B cell (primary cell): Measurements from ENCODE around the gene DCLK1. TPM values are rescaled to one million over a fixed set of nuclear protein-coding genes. Genes with fewer than 3 reads are reported as not detected.

Experiments used
- ATAC-seq: fragments of 200-7000 bp; cut with Tn5 transposase; one replicate; pipeline ENCODE4 v1.10.0; 2021; ENCODE audit warnings: low read depth, mild to moderate bottlenecking, moderate number of reproducible peaks, moderate library complexity
- CTCF ChIA-PET: fragments of 350-600 bp; sonication (Branson Sonifier 250); formaldehyde crosslinking; loops from one replicate; lab custom pipeline; 2021; ENCODE audit warnings: antibody characterized with exemption, inconsistent platforms; lab: Charles Lee
- POLR2A ChIA-PET: fragments of 350-600 bp; sonication (Branson Sonifier 250); formaldehyde crosslinking; loops from one replicate; lab custom pipeline; 2021; ENCODE audit warnings: antibody characterized with exemption; lab: Charles Lee
- DNase-seq: peaks from one replicate; pipeline ENCODE4 v3.0.0; 2013
- H2AFZ ChIP-seq: 2 replicates; pipeline ENCODE4 v1.6.1; 2012; ENCODE audit warnings: mild to moderate bottlenecking, low read depth, low read length; ENCODE audit not compliant: insufficient read depth, poor library complexity, severe bottlenecking
- H3K27ac ChIP-seq, 2 donors: 1 replicate in 1 of 2; 2 replicates in 1 of 2; pipeline ENCODE4 v1.5.1; 2012 to 2013; ENCODE audit warnings: low read length in 2 of 2, mild to moderate bottlenecking in 2 of 2, moderate library complexity in 1 of 2
- H3K27me3 ChIP-seq, 4 experiments: fragments of 200-600 bp in 1 of 4; sonication (generic) in 1 of 4; replicated peaks in 1 of 4; 1 replicate in 2 of 4; 2 replicates in 2 of 4; pipeline versions ENCODE4 v1.6.1 to v1.7.0; 2013 to 2016; ENCODE audit warnings: low read length in 3 of 4, mild to moderate bottlenecking in 2 of 4, mixed read lengths in 1 of 4, moderate library complexity in 1 of 4; ENCODE audit not compliant: insufficient read depth in 4 of 4, control insufficient read depth in 3 of 4; ENCODE audit errors: control extremely low read depth in 1 of 4
- H3K36me3 ChIP-seq, 2 experiments: replicated peaks in 1 of 2; 1 replicate in 1 of 2; 2 replicates in 1 of 2; pipeline versions ENCODE4 v1.6.1 to v1.7.1; 2013; ENCODE audit warnings: low read length in 1 of 2; ENCODE audit not compliant: insufficient read depth in 2 of 2, control insufficient read depth in 1 of 2; ENCODE audit errors: control extremely low read depth in 1 of 2, extremely low read depth in 1 of 2
- H3K4me1 ChIP-seq, 2 donors: fragments of 200-600 bp in 1 of 2; sonication (generic) in 1 of 2; 1 replicate in 1 of 2; 2 replicates in 1 of 2; pipeline versions ENCODE4 v1.5.1 to v1.6.1; 2013 to 2017; ENCODE audit warnings: low read length in 2 of 2; ENCODE audit not compliant: control insufficient read depth in 2 of 2, insufficient read depth in 2 of 2
- H3K4me2 ChIP-seq: replicated peaks from 2 replicates; pipeline ENCODE3; 2012; ENCODE audit warnings: mild to moderate bottlenecking, low read depth, low read length; ENCODE audit not compliant: poor library complexity, severe bottlenecking
- H3K4me3 ChIP-seq, 5 experiments: fragments of 200-600 bp in 1 of 5; sonication (generic) in 1 of 5; 1 replicate in 3 of 5; 2 replicates in 2 of 5; pipeline versions ENCODE4 v1.5.1 to v1.7.0; 2011 to 2016; ENCODE audit warnings: low read length in 4 of 5, mild to moderate bottlenecking in 4 of 5, low read depth in 2 of 5, control low read depth in 1 of 5, moderate library complexity in 1 of 5; ENCODE audit not compliant: insufficient read depth in 1 of 5; ENCODE audit errors: control extremely low read depth in 1 of 5, extremely low read depth in 1 of 5
- H3K79me2 ChIP-seq: fragments of 200-600 bp; sonication (generic); one replicate; pipeline ENCODE4 v1.6.0; 2016; ENCODE audit warnings: low read length; ENCODE audit not compliant: control insufficient read depth, insufficient read depth
- H3K9ac ChIP-seq: fragments of 200-600 bp; sonication (generic); 2 replicates; pipeline ENCODE4 v1.6.1; 2017; ENCODE audit warnings: mild to moderate bottlenecking, low read length, moderate library complexity
- H3K9me3 ChIP-seq, 3 donors: one replicate each; pipeline versions ENCODE4 v1.6.1 to v1.7.1; 2013; ENCODE audit warnings: low read length in 2 of 3; ENCODE audit not compliant: control insufficient read depth in 2 of 3, insufficient read depth in 1 of 3; ENCODE audit errors: control extremely low read depth in 1 of 3
- H4K20me1 ChIP-seq: 2 replicates; pipeline ENCODE4 v1.6.0; 2012; ENCODE audit warnings: mild to moderate bottlenecking, low read length; ENCODE audit not compliant: insufficient read depth, control insufficient read depth, poor library complexity, severe bottlenecking
- H3K27ac Mint-ChIP-seq: one replicate; pipeline ENCODE4 v1.8.0; 2021; ENCODE audit warnings: mixed read lengths
- H3K27me3 Mint-ChIP-seq: one replicate; pipeline ENCODE4 v1.8.0; 2021; ENCODE audit warnings: mixed read lengths
- H3K4me1 Mint-ChIP-seq: one replicate; pipeline ENCODE4 v1.8.0; 2021; ENCODE audit warnings: mixed read lengths
- H3K4me3 Mint-ChIP-seq: one replicate; pipeline ENCODE4 v1.8.0; 2021; ENCODE audit warnings: mixed read lengths
- H3K9me3 Mint-ChIP-seq: one replicate; pipeline ENCODE4 v1.8.0; 2022; ENCODE audit warnings: mixed read lengths; ENCODE audit not compliant: insufficient read depth
- EZH2 ChIP-seq: IDR thresholded peaks from 2 replicates; pipeline ENCODE4 v1.6.1; 2012; ENCODE audit warnings: borderline replicate concordance, low read depth, mild to moderate bottlenecking, moderate library complexity, low read length; ENCODE audit not compliant: insufficient read depth, poor library complexity, severe bottlenecking
- WGBS: methylation state at CpG from one replicate; pipeline ENCODE4 v1.1.5; 2013; ENCODE audit warnings: missing lambda C conversion rate; ENCODE audit not compliant: insufficient coverage; 5-methylcytosine and 5-hydroxymethylcytosine counted together
- intact Hi-C: fragments of 100-400 bp; cut with micrococcal nuclease; formaldehyde crosslinking; loops from one replicate; pipeline ENCODE4 v1.10.0; 2022
- polyA plus RNA-seq: library from polyadenylated mRNA; depleted of rRNA; stranded (reverse); fragments of >200 nt; gene quantifications from 2 replicates; pipeline ENCODE4 v1.2.3, GENCODE V29; 2012
- total RNA-seq, 2 donors: library from RNA; stranded (reverse); fragments of 120-200 nt in 1 of 2; gene quantifications; 1 replicate in 1 of 2; 2 replicates in 1 of 2; pipeline versions ENCODE4 v1.2.3 to v1.2.4, GENCODE V29; 2013 to 2022
- TF ChIP-seq, protein P1 (sequence below): fragments of 200-600 bp; IDR thresholded peaks from one replicate; pipeline ENCODE4 v1.8.0; 2022; ENCODE audit warnings: antibody characterized with exemption, mild to moderate bottlenecking

DCLK1 gene
- total and polyA plus RNA-seq, 2 donors (not counting 1 experiment from before 2014, with no cell fraction given) = not detected

GRCh38 chr13:36130193-36130551, 1.0 kb downstream of the DCLK1 start:
- CTCF ChIA-PET = no interaction called here
- H3K27me3 ChIP-seq = peaks cover 0 to 28% (median 2%) of the 10 kb centered on the region in 4 experiments
- H2AFZ ChIP-seq = no peak overlapping the region
- no peaks in the 10 kb centered on the region for H3K9me3 Mint-ChIP-seq
- H3K4me1 ChIP-seq = no peaks in the 10 kb centered on the region
- POLR2A ChIA-PET = no interaction called here
- H3K4me2 ChIP-seq = no peak overlapping the region
- H3K79me2 ChIP-seq = no peaks in the 10 kb centered on the region
- no peak overlapping the region for H3K4me3 Mint-ChIP-seq
- TF ChIP-seq EZH2 = no peak
- H3K27ac Mint-ChIP-seq = no peak overlapping the region
- H3K27me3 Mint-ChIP-seq = peaks cover 27% of the 10 kb centered on the region
- H4K20me1 ChIP-seq = no peaks in the 10 kb centered on the region
- WGBS = 18% methylated on average over 12 of the region's 13 CpGs
- ATAC-seq = no peak
- H3K9ac ChIP-seq = no peak overlapping the region
- no peak overlapping the region for H3K27ac ChIP-seq
- H3K4me1 Mint-ChIP-seq = no peaks in the 10 kb centered on the region
- H3K36me3 ChIP-seq = no peaks in the 10 kb centered on the region
- intact Hi-C loops = no loop called here
- no peak overlapping the region for H3K4me3 ChIP-seq
- H3K9me3 ChIP-seq = peaks cover 0 to 7% (median 1%) of the 10 kb centered on the region in 3 donors
- DNase-seq = no peak

GRCh38 chr13:36129539-36129938, 1.6 kb downstream of the DCLK1 start:
- H3K4me2 ChIP-seq = no peak overlapping the region
- H3K27ac ChIP-seq = no peak overlapping the region
- TF ChIP-seq EZH2 = no peak
- TF ChIP-seq, protein P1, sequence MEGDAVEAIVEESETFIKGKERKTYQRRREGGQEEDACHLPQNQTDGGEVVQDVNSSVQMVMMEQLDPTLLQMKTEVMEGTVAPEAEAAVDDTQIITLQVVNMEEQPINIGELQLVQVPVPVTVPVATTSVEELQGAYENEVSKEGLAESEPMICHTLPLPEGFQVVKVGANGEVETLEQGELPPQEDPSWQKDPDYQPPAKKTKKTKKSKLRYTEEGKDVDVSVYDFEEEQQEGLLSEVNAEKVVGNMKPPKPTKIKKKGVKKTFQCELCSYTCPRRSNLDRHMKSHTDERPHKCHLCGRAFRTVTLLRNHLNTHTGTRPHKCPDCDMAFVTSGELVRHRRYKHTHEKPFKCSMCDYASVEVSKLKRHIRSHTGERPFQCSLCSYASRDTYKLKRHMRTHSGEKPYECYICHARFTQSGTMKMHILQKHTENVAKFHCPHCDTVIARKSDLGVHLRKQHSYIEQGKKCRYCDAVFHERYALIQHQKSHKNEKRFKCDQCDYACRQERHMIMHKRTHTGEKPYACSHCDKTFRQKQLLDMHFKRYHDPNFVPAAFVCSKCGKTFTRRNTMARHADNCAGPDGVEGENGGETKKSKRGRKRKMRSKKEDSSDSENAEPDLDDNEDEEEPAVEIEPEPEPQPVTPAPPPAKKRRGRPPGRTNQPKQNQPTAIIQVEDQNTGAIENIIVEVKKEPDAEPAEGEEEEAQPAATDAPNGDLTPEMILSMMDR = no peak
- H3K4me1 Mint-ChIP-seq = no peaks in the 10 kb centered on the region
- POLR2A ChIA-PET = no interaction called here
- no peaks in the 10 kb centered on the region for H3K4me1 ChIP-seq
- CTCF ChIA-PET = no interaction called here
- DNase-seq (no peak), ATAC-seq (no peak)
- no peak overlapping the region for H2AFZ ChIP-seq
- H3K9me3 Mint-ChIP-seq = no peaks in the 10 kb centered on the region
- H3K79me2 ChIP-seq = no peaks in the 10 kb centered on the region
- no peak overlapping the region for H3K27ac Mint-ChIP-seq
- WGBS = 74% methylated on average over 4 of the region's 4 CpGs
- H3K36me3 ChIP-seq = no peaks in the 10 kb centered on the region
- H4K20me1 ChIP-seq = no peaks in the 10 kb centered on the region
- H3K27me3 ChIP-seq = peaks cover 0 to 26% (median 2%) of the 10 kb centered on the region in 4 experiments
- H3K9ac ChIP-seq = no peak overlapping the region
- intact Hi-C loops = no loop called here
- no peak overlapping the region for H3K4me3 ChIP-seq
- H3K27me3 Mint-ChIP-seq = peaks cover 27% of the 10 kb centered on the region
- peaks cover 0 to 5% (median 1%) of the 10 kb centered on the region in 3 donors for H3K9me3 ChIP-seq
- no peak overlapping the region for H3K4me3 Mint-ChIP-seq
